NCI-H2196 (cell line): ENCODE data around the gene SRPK3.
A peak's percentile ranks its signal among the peaks of the same experiment; 100 is the strongest.

Experiments used
- DNase-seq: peaks from one replicate; lab custom pipeline; 2025; ENCODE audit not compliant: unreplicated experiment; lab: John Stamatoyannopoulos, UW

SRPK3 gene

GRCh38 chrX:153782871-153783270 lies 2.0 kb downstream of the SRPK3 start:
- no peak for DNase-seq

DNA sequence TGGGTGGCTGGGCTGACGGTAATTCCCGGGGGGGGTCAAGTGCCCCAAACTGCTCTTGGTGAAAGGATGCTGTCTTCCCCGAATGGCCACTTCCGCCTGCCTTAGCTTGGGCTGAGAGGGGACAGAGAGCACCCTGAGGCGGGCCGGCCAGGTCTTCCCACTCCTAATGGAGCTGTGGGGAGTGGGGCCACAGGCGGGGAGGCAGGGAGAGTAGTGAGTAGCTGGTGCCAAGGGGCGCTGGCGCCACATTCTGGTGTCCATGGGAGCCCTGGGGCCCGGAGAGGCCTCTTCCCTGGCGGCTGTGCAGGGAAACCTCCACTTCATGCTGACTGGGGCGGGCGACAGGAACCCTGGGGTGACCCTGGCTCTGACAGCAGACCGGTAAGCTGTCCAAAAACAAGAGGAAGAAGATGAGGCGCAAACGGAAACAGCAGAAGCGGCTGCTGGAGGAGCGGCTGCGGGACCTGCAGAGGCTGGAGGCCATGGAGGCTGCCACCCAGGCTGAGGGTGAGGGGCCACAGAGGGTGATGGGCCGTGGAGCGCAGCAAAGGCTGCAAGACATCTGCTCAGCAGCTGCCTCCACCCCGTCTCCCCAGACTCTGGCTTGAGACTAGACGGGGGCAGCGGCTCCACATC lies 2.7 kb downstream of the SRPK3 start:
- no peak for DNase-seq

DNA sequence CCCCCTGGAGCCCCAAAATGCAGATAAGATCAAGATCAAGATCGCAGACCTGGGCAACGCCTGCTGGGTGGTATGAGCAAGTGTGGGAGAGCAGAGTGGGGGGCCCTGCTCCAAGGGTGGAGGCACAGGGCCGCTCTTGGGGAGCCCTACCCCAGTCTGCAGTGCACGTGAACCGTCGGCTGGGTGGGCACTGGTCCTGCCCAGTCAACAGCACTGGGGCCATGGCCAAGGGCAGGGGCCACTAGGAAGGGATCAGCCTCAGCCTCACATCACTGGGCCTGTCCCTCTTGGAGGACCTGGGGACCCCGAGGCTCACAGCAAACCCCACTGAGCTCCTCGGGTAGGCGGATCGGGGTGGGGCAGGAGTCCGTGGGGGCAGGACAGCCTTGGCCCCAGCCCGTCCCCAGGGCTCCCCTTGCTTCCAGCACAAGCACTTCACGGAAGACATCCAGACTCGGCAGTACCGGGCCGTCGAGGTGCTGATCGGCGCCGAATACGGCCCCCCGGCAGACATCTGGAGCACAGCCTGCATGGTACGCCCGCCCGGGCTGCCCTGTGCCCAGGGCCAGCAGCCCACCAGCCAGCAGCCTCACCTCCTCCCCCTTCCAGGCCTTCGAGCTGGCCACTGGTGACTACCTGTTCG lies 3.6 kb downstream of the SRPK3 start:
- DNase-seq = no peak

- DNase-seq = no peak
Observed at GRCh38 chrX:153786669-153787068, 5.8 kb downstream of the SRPK3 start.

- no peak for DNase-seq
Observed at GRCh38 chrX:153789654-153790053, 8.8 kb downstream of the SRPK3 start.

DNA sequence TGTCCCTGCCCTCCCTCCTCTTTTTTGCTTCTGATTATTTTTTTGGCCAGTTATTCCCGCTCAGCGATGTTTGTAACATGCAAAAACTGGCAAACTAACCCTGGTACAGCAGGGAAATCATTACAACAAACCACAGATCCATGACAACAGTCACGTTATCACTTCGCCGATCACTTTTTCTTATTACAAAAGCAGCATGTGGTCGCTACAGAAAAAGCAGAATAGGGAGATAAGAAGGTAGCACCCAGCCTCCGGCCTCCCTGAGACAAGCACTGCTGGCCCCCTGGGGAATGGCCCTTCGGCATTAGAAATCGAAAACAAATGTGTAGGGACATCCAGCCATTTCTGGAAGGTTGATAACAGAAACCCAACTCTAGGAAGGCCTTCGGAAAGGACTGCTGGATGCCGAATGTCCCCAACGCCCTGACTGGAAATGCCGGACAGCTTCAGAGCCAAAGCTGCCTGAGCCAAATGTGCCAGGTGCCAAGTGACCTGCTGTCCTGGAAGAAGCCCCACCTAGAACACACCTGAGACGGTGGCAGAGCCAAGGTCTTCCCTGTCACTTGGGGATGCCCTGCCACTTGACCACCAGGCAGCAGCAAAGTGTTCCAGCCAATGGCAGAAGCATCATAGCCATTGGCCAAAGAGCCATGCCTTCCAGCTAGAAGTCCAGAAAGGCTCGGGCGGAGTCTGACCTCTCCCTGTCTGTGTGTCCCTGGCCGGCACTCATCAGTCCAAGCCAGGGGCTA lies 10.4 kb downstream of the SRPK3 start:
- DNase-seq = no peak

- no peak for DNase-seq
Observed at GRCh38 chrX:153792368-153792767, 11.5 kb downstream of the SRPK3 start.

DNA sequence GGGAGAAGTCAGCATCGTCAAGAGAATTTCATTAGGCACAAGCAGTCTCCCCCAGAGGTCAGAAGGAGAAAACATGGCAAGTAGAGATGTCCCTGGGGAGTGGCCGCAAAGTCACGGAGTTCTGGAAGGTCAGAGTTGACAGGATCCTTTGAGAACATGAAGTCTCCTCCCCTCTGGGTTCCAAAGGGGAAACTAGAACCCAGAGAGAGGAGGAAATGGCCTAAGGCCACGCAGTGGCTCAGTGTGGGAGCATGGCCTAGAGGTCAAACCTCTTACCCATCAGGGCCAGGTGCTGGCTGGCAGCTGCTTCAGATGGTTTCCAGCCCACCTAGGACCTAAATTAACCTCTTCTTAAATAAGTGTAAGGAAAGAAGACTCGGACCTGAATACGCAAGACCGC lies 12.4 kb downstream of the SRPK3 start:
- no peak for DNase-seq

- DNase-seq = peak; percentile 86
Observed at GRCh38 chrX:153794018-153794896, 13.4 kb downstream of the SRPK3 start, which contains the start of the genes IDH3G and SSR4. Gene IDH3G, minus strand, starts transcription at chrX:153794375. Its CDS starts 49 bp downstream, at chrX:153794326. Gene SSR4, plus strand, starts transcription at chrX:153794668. Its CDS starts 20 bp downstream, at chrX:153794688.

DNA sequence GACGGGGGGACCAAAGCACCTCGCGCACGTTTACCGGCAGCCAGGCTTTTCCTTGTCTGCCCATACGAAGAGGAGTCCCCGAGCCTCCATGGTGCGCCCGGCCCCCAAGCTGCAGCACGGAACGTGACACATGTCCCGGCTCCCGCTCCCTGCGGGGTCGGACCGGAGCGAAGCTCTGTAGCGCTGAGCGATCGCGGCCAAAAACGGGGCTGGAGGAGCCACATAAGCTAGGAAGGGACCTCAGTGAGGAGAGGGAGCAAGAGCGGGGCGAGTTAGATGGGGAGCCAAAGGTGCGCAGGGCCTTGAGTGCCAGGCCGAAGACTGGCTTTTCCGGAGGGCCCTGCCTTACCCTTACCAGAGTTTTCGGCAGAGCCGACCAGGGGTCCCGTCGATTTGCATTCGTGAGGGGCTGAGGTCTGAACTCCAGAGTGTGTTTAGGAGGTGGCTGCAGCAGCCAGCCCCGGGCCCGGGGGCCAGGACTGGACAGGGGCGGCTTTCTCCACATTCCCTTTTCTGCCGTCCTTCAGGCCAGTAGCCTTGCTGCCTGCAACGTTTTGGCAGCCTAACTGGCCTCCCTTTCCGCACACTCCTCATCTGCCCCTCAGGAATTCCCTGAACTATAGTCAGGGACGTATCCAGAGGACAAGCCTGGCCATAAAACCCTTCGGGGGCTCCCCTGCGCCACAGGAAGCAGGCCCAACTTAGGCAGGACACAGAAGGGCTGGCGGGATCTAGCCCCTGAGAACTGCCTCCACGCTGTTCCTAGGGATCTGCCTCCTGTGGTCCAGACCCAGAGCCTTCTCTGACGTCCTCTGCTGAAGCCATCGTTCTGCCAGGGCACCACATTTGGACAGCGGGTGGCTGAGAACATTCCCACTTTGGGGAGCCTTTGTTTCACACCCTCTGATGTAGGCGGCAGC lies 14.3 kb downstream of the SRPK3 start:
- DNase-seq = no peak

DNA sequence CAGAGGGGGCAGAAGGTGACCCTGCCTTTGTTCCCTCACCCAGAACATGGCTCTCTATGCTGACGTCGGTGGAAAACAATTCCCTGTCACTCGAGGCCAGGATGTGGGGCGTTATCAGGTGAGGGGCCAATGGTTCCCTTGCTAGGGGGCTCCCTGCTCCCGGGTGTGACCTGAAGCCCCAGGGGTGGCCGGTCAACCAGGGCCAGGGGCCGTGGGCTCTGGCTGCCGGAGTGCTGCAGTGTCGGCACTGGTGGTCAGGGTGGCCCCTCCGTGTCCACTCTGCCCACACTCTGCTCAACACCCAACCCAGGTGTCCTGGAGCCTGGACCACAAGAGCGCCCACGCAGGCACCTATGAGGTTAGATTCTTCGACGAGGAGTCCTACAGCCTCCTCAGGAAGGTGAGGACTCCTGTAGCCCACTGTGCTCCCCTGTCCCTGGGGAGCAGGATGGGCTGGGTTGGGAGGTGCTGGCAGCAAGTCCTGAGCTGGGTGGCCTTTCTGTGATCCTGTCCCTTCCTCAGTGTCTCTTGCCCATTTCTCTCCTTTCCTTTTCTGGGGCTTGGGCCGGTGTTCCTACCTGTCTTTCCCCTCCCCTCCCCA lies 16.7 kb downstream of the SRPK3 start:
- no peak for DNase-seq

GRCh38 chrX:153799326-153799725 lies 18.5 kb downstream of the SRPK3 start:
- no peak for DNase-seq

GRCh38 chrX:153800177-153800722 lies 19.4 kb downstream of the SRPK3 start:
- no peak for DNase-seq

- no peak for DNase-seq
Observed at GRCh38 chrX:153800746-153801145, 19.9 kb downstream of the SRPK3 start.

GRCh38 chrX:153801669-153802068 lies 20.8 kb downstream of the SRPK3 start:
- no peak for DNase-seq

- no peak for DNase-seq
Observed at GRCh38 chrX:153802513-153803045, 21.7 kb downstream of the SRPK3 start.

GRCh38 chrX:153803211-153804099 lies 22.6 kb downstream of the SRPK3 start:
- DNase-seq = no peak

DNA sequence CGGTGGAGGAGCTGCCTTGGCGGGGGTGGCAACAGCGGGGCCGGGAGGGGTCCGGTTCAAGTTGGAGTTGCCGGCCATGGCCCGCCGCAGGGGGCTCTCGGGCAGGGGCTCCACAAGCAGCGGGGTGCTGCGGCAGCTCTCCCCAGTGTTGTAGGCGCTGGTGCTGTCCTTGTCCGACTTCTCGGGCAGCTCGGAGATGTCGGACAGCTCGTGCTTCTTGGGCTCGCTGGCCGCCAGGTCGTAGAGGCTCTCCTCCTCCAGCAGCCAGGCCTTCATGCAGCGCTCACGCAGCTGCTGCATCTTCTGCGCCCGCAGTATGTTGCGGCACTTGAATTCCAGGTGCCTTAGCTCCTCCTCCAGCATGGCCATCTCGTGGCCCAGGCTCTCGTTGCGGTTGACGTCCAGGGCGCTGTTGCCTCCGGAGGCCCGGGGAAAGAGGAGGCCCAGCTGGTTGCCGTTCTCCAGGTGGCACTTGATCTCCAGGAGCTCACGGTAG lies 23.3 kb downstream of the SRPK3 start:
- no peak for DNase-seq
